Fibroblast of skin of left biceps (primary cell): ENCODE measurements around the gene RPS6KL1.
A peak's percentile ranks its signal among the peaks of the same experiment; 100 is the strongest.
"Not testable (repeated sequence)": the region's sequence is repeated elsewhere in the genome, so short reads cannot be mapped to it uniquely, and the experiment has no call there.

Experiments
- DNase-seq, 2 experiments: peaks; one replicate each; pipeline ENCODE4 v3.0.0-alpha.2; 2013; ENCODE audit warnings: low read depth in 2 of 2

Gene RPS6KL1

DNA sequence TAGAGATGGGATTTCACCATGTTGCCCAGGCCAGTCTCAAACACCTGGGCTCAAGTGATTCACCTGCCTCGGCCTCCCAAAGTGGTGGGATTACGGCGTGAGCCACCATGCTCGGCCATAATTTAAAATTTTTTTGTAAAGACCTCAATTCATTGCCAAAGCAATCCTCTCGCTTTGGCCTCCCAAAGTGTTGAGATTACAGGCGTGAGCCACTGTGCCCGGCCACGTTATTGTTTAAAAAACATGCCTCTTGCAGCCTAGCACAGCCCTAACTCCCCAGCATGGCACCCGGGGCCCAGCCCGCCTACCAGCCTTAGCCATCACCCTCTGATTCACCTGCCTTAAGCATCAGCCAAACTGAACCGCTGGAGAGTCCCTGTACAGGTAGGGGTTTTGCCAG lies 13.1 kb upstream of the RPS6KL1 start:
- DNase-seq = no peak

DNA sequence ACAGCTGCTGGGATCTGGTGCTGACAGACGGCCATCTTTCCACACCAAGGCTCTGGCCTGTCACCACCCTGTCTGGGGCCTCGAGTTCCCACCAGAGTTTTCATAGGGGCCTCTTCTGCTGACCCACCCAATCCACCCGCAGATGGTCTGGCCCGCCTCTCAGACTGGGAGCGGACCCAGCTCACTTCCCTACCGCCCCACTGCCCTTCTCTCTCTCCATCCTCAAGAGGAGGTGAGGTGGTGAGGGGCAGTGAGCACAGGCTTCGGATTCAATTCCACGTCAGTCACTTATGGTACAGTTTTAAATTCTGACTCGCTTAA lies 12.3 kb upstream of the RPS6KL1 start:
- DNase-seq = no peak

GRCh38 chr14:74934476-74935359 lies 11.7 kb upstream of the RPS6KL1 start:
- DNase-seq = no peak

GRCh38 chr14:74934041-74934440 lies 11.0 kb upstream of the RPS6KL1 start:
- no peak for DNase-seq

GRCh38 chr14:74932936-74933335 lies 9.9 kb upstream of the RPS6KL1 start:
- DNase-seq = not testable (repeated sequence)

DNA sequence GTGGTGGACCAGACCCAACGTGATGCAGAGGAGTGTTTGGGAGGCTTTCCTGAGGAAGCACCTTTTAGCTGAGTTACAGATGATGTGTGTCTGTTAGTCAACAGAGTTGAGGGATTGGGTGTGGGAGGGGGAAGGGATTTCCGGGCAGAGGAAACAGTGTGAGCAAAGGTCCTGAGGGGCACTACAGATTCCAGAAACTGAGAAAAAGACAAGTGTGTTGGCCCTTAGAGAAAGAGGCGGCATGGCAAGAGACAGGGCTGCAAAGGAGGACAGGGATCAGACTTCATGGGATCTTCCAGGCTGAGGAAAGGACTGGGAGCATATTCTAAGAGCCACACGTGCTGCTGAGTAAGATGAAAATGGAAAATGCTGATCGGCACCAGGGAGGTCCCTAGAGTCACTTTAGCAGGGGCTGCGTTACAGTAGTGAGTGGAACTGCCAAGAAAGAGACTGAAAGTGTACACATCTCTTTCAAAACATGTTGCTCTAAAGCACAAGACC lies 9.4 kb upstream of the RPS6KL1 start:
- DNase-seq = no peak

DNA sequence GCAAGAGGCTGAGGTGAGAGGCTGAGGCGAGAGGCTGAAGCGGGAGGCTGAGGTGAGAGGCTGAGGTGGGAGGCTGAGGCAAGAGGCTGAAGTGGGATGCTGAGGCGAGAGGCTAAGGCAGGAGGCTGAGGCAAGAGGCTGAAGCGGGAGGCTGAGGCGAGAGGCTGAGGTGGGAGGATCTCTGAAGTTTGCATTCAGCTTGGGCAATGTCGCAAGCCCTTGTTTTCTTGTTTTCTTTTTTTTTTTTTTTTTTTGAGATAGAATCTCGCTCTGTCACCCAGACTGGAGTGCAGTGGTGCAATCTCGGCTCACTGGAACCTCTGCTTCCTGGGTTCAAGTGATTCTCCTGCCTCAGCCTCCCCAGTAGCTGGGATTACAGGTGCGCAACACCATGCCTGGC lies 8.7 kb upstream of the RPS6KL1 start:
- DNase-seq = not testable (repeated sequence)

DNA sequence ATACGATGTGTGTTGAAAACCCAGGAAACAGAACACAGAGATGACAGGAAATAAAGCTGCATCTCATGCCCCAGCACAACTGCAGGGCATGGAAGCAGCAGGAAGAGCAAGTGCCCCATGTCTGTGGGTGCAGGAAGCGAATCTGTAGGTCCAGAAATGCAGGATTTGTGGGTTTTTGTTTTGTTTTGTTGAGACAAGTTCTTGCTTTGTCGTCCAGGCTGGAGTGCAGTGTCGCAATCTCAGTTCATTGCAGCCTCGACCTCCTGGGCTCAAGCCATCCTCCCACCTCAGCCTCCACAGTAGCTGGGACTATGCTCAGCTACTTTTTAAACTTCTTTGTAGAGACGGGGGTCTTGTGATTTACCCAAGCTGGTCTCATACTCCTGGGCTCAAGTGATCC lies 6.2 kb upstream of the RPS6KL1 start:
- no peak for DNase-seq

GRCh38 chr14:74927225-74927624 lies 4.2 kb upstream of the RPS6KL1 start:
- DNase-seq = no peak

DNA sequence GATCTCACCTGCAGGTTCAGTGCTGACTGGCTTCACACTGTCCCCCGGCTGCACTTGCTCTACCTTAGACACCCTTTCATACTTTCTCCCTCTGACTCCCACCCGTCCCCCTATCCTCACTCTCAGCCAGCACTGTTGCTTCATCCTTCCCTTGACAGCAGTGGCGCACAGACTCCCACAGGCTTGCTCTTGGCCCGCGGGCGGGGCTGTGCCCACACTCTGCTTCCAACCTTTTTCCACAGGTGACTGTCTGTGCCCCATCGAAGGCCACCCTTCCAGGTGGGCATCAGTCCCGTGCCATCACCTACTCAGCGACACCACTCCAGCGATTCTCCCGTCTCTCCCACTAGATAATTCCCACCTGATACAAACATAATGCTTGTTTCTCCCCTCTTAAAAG lies 1.0 kb upstream of the RPS6KL1 start:
- DNase-seq = no peak

GRCh38 chr14:74921987-74922751 lies 891 bp downstream of the RPS6KL1 start:
- no peak for DNase-seq

GRCh38 chr14:74921053-74921620 lies 1.9 kb downstream of the RPS6KL1 start:
- DNase-seq = no peak

- no peak for DNase-seq
These were observed 2.8 kb downstream of the RPS6KL1 start for GRCh38 chr14:74920281-74920680.

GRCh38 chr14:74919421-74920165 lies 3.5 kb downstream of the RPS6KL1 start:
- no peak for DNase-seq

DNA sequence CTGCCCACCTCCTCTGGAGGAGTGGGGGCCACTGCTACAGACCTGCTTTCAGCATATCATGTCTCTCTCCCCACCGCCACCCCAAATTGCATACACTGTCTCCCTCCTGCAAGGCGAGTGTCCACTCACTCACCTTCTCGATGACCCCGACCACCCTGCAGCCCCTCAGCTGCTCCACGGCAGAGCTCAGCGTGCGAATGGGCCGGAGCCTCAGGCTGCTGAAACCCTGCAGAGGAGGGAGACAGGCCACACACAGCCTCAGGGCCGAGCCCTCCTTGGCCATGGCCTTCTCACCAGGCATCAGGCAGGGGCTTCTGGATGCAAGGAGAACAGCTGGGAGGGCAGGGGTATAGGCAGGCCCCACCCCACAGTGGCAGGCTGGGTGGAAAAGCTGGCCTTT lies 4.7 kb downstream of the RPS6KL1 start:
- DNase-seq = no peak

DNA sequence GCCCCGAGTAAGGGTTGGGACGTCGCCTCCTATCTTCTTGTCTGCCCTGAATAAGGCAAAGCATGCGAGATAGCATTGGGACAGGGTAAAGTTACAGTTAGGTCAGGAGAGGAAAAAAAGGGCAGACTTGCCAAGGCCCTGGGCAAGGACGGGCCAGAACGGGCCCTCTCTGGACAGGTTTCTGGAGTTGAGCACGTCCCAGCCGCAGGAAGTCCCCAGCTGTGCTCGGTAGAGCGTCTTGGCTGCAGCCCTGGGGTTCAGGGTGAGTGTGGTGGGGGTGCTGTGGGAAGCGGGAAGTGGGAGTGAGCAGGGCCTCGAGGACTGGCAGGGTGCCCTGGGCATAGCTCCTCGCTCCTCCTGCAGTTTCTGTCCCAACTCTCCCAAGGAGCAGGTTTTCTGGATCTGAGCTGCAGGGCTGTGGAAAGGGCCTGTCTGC lies 5.4 kb downstream of the RPS6KL1 start:
- no peak for DNase-seq

GRCh38 chr14:74917178-74917543 lies 5.9 kb downstream of the RPS6KL1 start:
- DNase-seq = no peak

DNA sequence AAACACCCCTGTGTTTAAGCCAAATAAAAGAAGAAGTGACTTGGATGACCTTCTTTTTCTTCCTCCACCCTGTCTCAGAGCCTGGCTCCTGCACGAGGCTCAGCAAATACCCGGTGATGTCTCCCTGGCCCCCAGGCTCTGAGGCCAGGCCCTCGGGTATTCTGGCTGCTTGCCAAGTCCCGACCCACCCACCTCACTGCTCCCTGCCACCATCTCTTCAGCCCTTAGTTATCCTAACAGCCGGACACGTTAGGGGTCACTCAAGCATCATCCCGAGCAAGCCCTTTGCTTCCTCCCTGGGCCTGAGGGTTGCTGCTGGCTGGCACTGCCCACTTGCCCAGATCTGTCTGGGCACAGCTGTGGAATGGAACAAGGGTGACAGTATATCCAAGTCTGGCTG lies 7.2 kb downstream of the RPS6KL1 start:
- DNase-seq = no peak

GRCh38 chr14:74915426-74915825 lies 7.6 kb downstream of the RPS6KL1 start:
- DNase-seq = no peak

DNA sequence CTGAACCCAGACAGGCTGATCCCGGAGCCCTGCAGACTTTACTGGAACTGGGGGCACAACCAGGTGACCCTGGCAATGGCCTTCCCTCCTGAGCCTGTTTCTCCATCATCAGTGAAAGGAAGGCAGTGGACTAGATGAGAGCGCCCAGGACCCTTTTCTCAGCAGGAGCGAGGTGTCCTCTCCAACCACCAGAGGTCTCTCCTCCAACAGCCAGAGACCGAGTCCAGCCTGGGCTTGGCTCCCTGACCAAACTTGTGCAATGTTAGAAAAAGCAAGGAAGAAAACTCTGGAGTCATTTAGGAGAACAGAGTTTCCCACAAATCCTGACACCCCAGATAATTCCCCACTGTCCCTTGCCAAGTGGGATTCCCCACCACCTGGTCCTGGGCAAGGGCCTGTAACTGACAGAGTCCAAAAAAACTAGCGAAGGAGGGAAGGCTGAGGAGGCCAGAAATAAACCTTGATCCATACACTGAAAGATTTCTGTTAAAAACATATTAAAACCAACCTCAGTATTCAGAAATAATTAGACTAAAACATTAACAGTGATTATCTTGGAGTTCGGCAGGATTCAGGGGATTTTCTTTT lies 9.0 kb downstream of the RPS6KL1 start:
- peak; percentile 25 to 34 for DNase-seq

DNA sequence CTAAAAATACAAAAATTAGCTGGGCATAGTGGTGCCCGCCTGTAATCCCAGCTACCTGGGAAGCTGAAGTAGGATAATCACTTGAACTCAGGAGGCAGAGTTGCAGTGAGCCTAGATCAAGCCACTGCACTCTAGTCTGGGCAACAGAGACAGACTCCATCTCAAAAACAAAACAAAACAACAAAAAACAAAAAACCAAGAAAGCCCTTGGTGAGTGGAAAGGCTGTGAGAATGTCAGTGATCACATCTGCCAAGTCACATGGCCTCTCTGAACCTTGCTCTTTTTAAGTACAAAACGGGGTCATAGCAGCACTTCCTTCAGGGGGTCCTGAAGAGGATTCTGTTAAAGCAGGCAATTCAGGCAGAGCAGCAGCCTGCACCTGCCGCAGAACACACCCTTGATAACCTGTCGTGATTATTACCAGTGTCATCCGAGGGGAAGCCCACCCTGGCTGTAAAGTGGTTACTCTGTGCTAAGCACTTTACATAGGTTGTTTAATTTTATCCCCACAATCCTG lies 9.6 kb downstream of the RPS6KL1 start:
- no peak for DNase-seq
